ENCODE results near the gene MAN2A2. TPM values are rescaled to one million over a fixed set of nuclear protein-coding genes. Genes with fewer than 3 reads are reported as not detected.

The MAN2A2 gene
- total RNA-seq, 1 experiment from 2014 or later, result 27.4 TPM

- no peak overlapping the region for H3K9ac ChIP-seq (ENCODE audit: extremely low read depth, insufficient read length, low read length)
- no peak for TF ChIP-seq CTCF (conservative IDR thresholded peaks at IDR 0.05)
- WGBS (ENCODE audit: extremely low coverage, insufficient read length, low lambda C conversion rate), result no CpG with 5 or more reads among the region's 19 CpGs
- H2AFZ ChIP-seq (ENCODE audit: low read length), result no peak overlapping the region
- no peak overlapping the region for H2BK120ac ChIP-seq (ENCODE audit: low read depth, low read length, poor library complexity, severe bottlenecking)
- H3K4me1 ChIP-seq (ENCODE audit: insufficient read depth, low read length), result no peaks in the 10 kb centered on the region
- no peak overlapping the region for H3K18ac ChIP-seq (ENCODE audit: insufficient read length, low read depth, low read length)
- no peak overlapping the region for H3K4me2 ChIP-seq (ENCODE audit: insufficient read depth, insufficient read length, low read length)
- H4K5ac ChIP-seq (ENCODE audit: insufficient read length, low read depth, low read length), result no peak overlapping the region
- H3K4ac ChIP-seq (ENCODE audit: low read depth, low read length), result no peak overlapping the region
- no peak overlapping the region for H3T11ph ChIP-seq (ENCODE audit: low read length)
- H3K27me3 ChIP-seq (ENCODE audit: insufficient read depth, low read length), result no peaks in the 10 kb centered on the region
- H3K56ac ChIP-seq (ENCODE audit: insufficient read length, low read depth, low read length), result no peak overlapping the region
- no peak overlapping the region for H3K27ac ChIP-seq (ENCODE audit: insufficient read length, low read depth, low read length)
- DNase-seq, result no peak
- H4K8ac ChIP-seq (replicated peaks; ENCODE audit: insufficient read length, low read depth, low read length), result no peak overlapping the region
- peaks cover 14 to 21% of the 10 kb centered on the region in 2 experiments for H3K4me1 Mint-ChIP-seq
- no peak overlapping the region for H2BK15ac ChIP-seq (ENCODE audit: low read depth, low read length)
- no peak overlapping the region for H3K23ac ChIP-seq (ENCODE audit: insufficient read length, low read depth, low read length)
- H4K91ac ChIP-seq (ENCODE audit: insufficient read length, low read depth, low read length), result no peak overlapping the region
- H2BK12ac ChIP-seq (ENCODE audit: insufficient read length, low read depth, low read length), result no peak overlapping the region
- H3K79me1 ChIP-seq (ENCODE audit: insufficient read depth, low read depth, low read length, poor library complexity, severe bottlenecking), result no peaks in the 10 kb centered on the region
- H3K4me3 Mint-ChIP-seq, result no peak overlapping the region
- H2BK20ac ChIP-seq (ENCODE audit: low read depth, low read length, poor library complexity, severe bottlenecking), result no peak overlapping the region
- no peak overlapping the region for H2BK5ac ChIP-seq (ENCODE audit: insufficient read length, low read length)
- no peak overlapping the region for H3K27ac Mint-ChIP-seq
- H3K36me3 Mint-ChIP-seq (ENCODE audit: insufficient read depth in 1 of 3, low read depth in 3 of 3), result peaks cover 16 to 34% (median 23%) of the 10 kb centered on the region in 3 experiments; a peak in 6 of 7 replicates
- no peaks in the 10 kb centered on the region for H3K27me3 Mint-ChIP-seq (ENCODE audit: low read depth)
- no peaks in the 10 kb centered on the region for H3K79me2 ChIP-seq (ENCODE audit: insufficient read depth, low read length)
- H2AK5ac ChIP-seq (ENCODE audit: insufficient read length, low read length), result no peak overlapping the region
- H3K23me2 ChIP-seq (ENCODE audit: insufficient read length, low read depth, low read length, poor library complexity, severe bottlenecking), result peaks cover 7% of the 10 kb centered on the region
- no peaks in the 10 kb centered on the region for H3K9me3 Mint-ChIP-seq
- H3K9me3 ChIP-seq (ENCODE audit: control insufficient read depth, low read depth, low read length), result no peaks in the 10 kb centered on the region
- H4K20me1 ChIP-seq (ENCODE audit: control insufficient read depth, insufficient read depth, insufficient read length), result no peaks in the 10 kb centered on the region
- H3K14ac ChIP-seq (ENCODE audit: insufficient read depth, low read length), result no peak overlapping the region
These were observed 21.0 kb upstream of the MAN2A2 start for GRCh38 chr15:90881978-90882721.

All from H9 (cell line).